Measurements from ENCODE around the gene NME8.

NME8 gene

GRCh38 chr7:37920305-37920848 lies 72.0 kb downstream of the NME8 start, which contains the start of gene EPDR1:
TSS of gene EPDR1 (plus strand) at chr7:37920640. CDS start at chr7:37920940, 300 bp downstream.
- H3K27ac ChIP-seq (ENCODE audit: low read length) = no peak within 1 kb of the TSS
- peaks cover 0 to under 1% of the 10 kb centered on the region in 2 donors for H3K9me3 ChIP-seq (ENCODE audit: control insufficient read depth in 2 of 2, low read length in 2 of 2)
- peaks cover 21 to 22% of the 10 kb centered on the region in 2 donors for H3K27me3 ChIP-seq (ENCODE audit: control insufficient read depth in 1 of 2, insufficient read depth in 2 of 2, low read length in 2 of 2)
- no peaks in the 10 kb centered on the region for H3K36me3 ChIP-seq (ENCODE audit: control insufficient read depth in 2 of 2, insufficient read depth in 2 of 2, low read length in 2 of 2)
- peak within 1 kb of the TSS in 1 of 2 donors; percentile 41 for H3K9ac ChIP-seq (ENCODE audit: low read length in 2 of 2)
- peaks cover 19% of the 10 kb centered on the region for H3K4me1 ChIP-seq (ENCODE audit: control insufficient read depth, insufficient read depth, low read length)
- H3K4me3 ChIP-seq (ENCODE audit: low read length in 2 of 2) = peak within 1 kb of the TSS; percentile 62 to 72

DNA sequence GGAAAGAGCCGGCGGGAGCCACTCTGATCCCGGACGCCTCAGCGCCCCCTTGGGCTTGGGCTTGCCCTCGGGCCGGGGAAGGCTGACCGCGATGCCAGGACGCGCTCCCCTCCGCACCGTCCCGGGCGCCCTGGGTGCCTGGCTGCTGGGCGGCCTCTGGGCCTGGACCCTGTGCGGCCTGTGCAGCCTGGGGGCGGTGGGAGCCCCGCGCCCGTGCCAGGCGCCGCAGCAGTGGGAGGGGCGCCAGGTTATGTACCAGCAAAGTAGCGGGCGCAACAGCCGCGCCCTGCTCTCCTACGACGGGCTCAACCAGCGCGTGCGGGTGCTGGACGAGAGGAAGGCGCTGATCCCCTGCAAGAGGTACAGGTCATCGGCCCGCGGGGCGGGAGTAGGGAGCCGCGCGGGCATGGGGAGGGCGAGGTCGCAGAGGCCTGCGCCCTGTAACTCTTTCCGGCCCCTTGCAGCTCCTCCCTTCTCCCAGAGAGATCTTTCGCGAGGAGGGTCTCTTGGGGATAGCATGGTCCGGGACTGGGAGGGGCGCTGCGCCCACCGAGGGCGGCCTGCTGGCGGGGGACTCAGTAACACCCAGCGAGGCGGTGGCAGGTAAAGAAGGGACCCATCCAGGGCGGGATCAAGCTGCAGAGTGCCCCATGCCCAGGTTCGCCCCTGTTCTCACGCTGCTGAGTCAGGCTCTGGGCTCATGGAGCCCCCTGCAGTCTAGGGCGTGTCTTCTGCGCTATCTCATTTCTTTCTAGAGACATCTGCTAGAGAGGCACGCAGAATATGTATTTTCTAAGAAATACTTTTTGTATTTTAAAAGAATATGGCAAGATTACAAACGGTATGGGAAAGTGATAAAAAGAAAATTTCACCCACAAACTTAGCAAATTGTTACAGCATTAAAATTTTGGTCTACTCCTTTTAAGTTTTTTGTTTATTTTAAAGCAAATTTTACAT lies 72.7 kb downstream of the NME8 start:
- Histone ChIP-seq H3K9ac (ENCODE audit: low read length in 2 of 2) (peak overlapping the region in 1 of 2 donors; percentile 41), H3K36me3 (ENCODE audit: control insufficient read depth in 2 of 2, insufficient read depth in 2 of 2, low read length in 2 of 2) (no peaks in the 10 kb centered on the region), H3K27me3 (ENCODE audit: control insufficient read depth in 1 of 2, insufficient read depth in 2 of 2, low read length in 2 of 2) (peaks cover 21% of the 10 kb centered on the region in 2 donors), H3K4me1 (ENCODE audit: control insufficient read depth, insufficient read depth, low read length) (peaks cover 16% of the 10 kb centered on the region), H3K9me3 (ENCODE audit: control insufficient read depth in 2 of 2, low read length in 2 of 2) (peaks cover 0 to 8% of the 10 kb centered on the region in 2 donors), H3K27ac (ENCODE audit: low read length) (no peak overlapping the region), H3K4me3 (ENCODE audit: low read length in 2 of 2) (peak overlapping the region; percentile 62 to 72)

GRCh38 chr7:37921876-37922275 lies 73.5 kb downstream of the NME8 start:
- Histone ChIP-seq H3K27me3 (ENCODE audit: control insufficient read depth in 1 of 2, insufficient read depth in 2 of 2, low read length in 2 of 2) (peaks cover 17 to 20% of the 10 kb centered on the region in 2 donors), H3K9me3 (ENCODE audit: control insufficient read depth in 2 of 2, low read length in 2 of 2) (peaks cover 0 to 8% of the 10 kb centered on the region in 2 donors), H3K4me1 (ENCODE audit: control insufficient read depth, insufficient read depth, low read length) (peaks cover 8% of the 10 kb centered on the region), H3K27ac (ENCODE audit: low read length) (no peak overlapping the region), H3K36me3 (ENCODE audit: control insufficient read depth in 2 of 2, insufficient read depth in 2 of 2, low read length in 2 of 2) (no peaks in the 10 kb centered on the region), H3K9ac (ENCODE audit: low read length in 2 of 2) (no peak overlapping the region), H3K4me3 (ENCODE audit: low read length in 2 of 2) (peak overlapping the region in 1 of 2 donors; percentile 72)

DNA sequence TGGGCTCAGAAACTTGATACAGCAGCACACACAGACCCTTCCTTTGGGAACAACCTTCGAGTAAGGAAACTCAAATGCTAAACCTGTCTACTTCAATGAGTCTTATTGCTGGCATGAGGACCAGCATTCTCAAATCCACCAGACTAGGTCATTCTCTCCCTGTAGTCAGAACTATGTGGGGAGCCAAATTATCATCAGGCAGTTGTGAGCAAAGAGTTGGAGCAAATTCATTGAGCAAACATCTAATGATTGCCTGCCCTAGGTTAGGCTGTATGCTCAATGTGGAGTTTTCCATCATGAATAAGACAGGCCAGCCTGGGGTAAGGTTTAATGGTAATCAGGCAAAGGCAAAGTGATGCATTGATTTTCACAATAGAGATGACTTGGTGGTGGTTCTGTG lies 75.6 kb downstream of the NME8 start:
- Histone ChIP-seq H3K27ac (ENCODE audit: low read length) (no peak overlapping the region), H3K36me3 (ENCODE audit: control insufficient read depth in 2 of 2, insufficient read depth in 2 of 2, low read length in 2 of 2) (no peaks in the 10 kb centered on the region), H3K9me3 (ENCODE audit: control insufficient read depth in 2 of 2, low read length in 2 of 2) (peaks cover 0 to 8% of the 10 kb centered on the region in 2 donors), H3K27me3 (ENCODE audit: control insufficient read depth in 1 of 2, insufficient read depth in 2 of 2, low read length in 2 of 2) (peaks cover 12 to 17% of the 10 kb centered on the region in 2 donors), H3K4me1 (ENCODE audit: control insufficient read depth, insufficient read depth, low read length) (peaks cover 3% of the 10 kb centered on the region), H3K4me3 (ENCODE audit: low read length in 2 of 2) (no peak overlapping the region), H3K9ac (ENCODE audit: low read length in 2 of 2) (no peak overlapping the region)

DNA sequence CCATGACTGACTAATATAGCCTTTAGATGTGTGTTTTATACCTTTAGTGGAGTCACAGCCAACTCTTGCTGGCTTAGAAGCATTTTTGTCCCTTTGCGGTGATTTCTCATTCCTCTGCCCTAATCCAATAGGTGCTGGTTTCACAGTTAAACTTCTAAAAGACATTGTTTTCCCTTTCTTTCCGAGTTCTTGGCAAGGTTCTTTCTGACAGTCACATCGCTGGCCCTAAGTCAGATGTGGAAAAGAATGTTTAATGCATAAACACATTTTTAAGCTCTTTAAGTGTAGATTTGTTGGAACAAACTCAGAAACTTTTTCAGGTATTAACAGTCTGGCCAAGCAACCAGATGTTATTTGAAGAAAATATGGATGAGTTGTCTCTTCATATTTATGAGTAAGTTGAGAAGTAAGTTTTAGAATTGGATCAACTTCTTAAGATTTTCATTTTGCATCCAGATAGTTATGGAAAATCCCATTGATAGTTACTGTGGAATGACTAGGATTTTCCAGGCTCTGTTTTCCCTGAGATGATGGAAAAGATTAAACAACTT lies 76.2 kb downstream of the NME8 start:
- no peak overlapping the region for H3K4me3 ChIP-seq (ENCODE audit: low read length in 2 of 2)
- H3K9ac ChIP-seq (ENCODE audit: low read length in 2 of 2) = no peak overlapping the region
- peaks cover 0 to 8% of the 10 kb centered on the region in 2 donors for H3K9me3 ChIP-seq (ENCODE audit: control insufficient read depth in 2 of 2, low read length in 2 of 2)
- no peaks in the 10 kb centered on the region for H3K36me3 ChIP-seq (ENCODE audit: control insufficient read depth in 2 of 2, insufficient read depth in 2 of 2, low read length in 2 of 2)
- peaks cover 9 to 15% of the 10 kb centered on the region in 2 donors for H3K27me3 ChIP-seq (ENCODE audit: control insufficient read depth in 1 of 2, insufficient read depth in 2 of 2, low read length in 2 of 2)
- peaks cover 3% of the 10 kb centered on the region for H3K4me1 ChIP-seq (ENCODE audit: control insufficient read depth, insufficient read depth, low read length)
- no peak overlapping the region for H3K27ac ChIP-seq (ENCODE audit: low read length)

GRCh38 chr7:37925620-37926019 lies 77.2 kb downstream of the NME8 start:
- H3K9me3 ChIP-seq (ENCODE audit: control insufficient read depth in 2 of 2, low read length in 2 of 2) = peaks cover 0 to 8% of the 10 kb centered on the region in 2 donors
- H3K4me1 ChIP-seq (ENCODE audit: control insufficient read depth, insufficient read depth, low read length) = peaks cover 3% of the 10 kb centered on the region
- H3K27ac ChIP-seq (ENCODE audit: low read length) = no peak overlapping the region
- no peaks in the 10 kb centered on the region for H3K36me3 ChIP-seq (ENCODE audit: control insufficient read depth in 2 of 2, insufficient read depth in 2 of 2, low read length in 2 of 2)
- H3K4me3 ChIP-seq (ENCODE audit: low read length in 2 of 2) = no peak overlapping the region
- H3K9ac ChIP-seq (ENCODE audit: low read length in 2 of 2) = no peak overlapping the region
- H3K27me3 ChIP-seq (ENCODE audit: control insufficient read depth in 1 of 2, insufficient read depth in 2 of 2, low read length in 2 of 2) = peaks cover 6 to 11% of the 10 kb centered on the region in 2 donors

- Histone ChIP-seq H3K27ac (ENCODE audit: low read length) (no peak overlapping the region), H3K4me3 (ENCODE audit: low read length in 2 of 2) (no peak overlapping the region), H3K27me3 (ENCODE audit: control insufficient read depth in 1 of 2, insufficient read depth in 2 of 2, low read length in 2 of 2) (peaks cover under 1 to 3% of the 10 kb centered on the region in 2 donors), H3K36me3 (ENCODE audit: control insufficient read depth in 2 of 2, insufficient read depth in 2 of 2, low read length in 2 of 2) (no peaks in the 10 kb centered on the region), H3K9me3 (ENCODE audit: control insufficient read depth in 2 of 2, low read length in 2 of 2) (peaks cover 0 to 8% of the 10 kb centered on the region in 2 donors), H3K4me1 (ENCODE audit: control insufficient read depth, insufficient read depth, low read length) (no peaks in the 10 kb centered on the region), H3K9ac (ENCODE audit: low read length in 2 of 2) (no peak overlapping the region)
Measured at GRCh38 chr7:37927773-37928444, 79.5 kb downstream of the NME8 start.

DNA sequence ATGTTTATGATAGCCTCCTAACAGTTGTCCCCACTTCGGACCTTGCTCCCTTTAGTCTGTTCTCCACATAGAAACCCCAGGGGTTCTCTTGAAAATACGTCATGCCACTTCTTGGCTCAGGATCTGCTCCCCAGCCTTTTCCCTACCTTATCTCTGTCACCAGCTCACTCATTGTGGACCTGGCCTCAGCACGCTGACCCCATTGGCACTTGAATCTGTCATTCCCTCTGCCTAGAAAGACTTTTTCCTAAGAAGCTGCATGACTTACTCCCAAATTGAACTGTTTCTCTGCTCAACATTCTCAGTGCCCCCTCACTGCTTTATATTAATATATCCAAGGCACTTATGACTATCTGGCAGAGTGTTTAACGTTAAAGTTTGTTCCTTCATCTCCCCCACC lies 80.5 kb downstream of the NME8 start:
- Histone ChIP-seq H3K27me3 (ENCODE audit: control insufficient read depth in 1 of 2, insufficient read depth in 2 of 2, low read length in 2 of 2) (peaks cover 0 to 3% of the 10 kb centered on the region in 2 donors), H3K9ac (ENCODE audit: low read length in 2 of 2) (no peak overlapping the region), H3K27ac (ENCODE audit: low read length) (no peak overlapping the region), H3K9me3 (ENCODE audit: control insufficient read depth in 2 of 2, low read length in 2 of 2) (peaks cover 0 to 8% of the 10 kb centered on the region in 2 donors), H3K4me3 (ENCODE audit: low read length in 2 of 2) (no peak overlapping the region), H3K4me1 (ENCODE audit: control insufficient read depth, insufficient read depth, low read length) (no peaks in the 10 kb centered on the region), H3K36me3 (ENCODE audit: control insufficient read depth in 2 of 2, insufficient read depth in 2 of 2, low read length in 2 of 2) (no peaks in the 10 kb centered on the region)

GRCh38 chr7:37930226-37930948 lies 82.0 kb downstream of the NME8 start:
- Histone ChIP-seq H3K36me3 (ENCODE audit: control insufficient read depth in 2 of 2, insufficient read depth in 2 of 2, low read length in 2 of 2) (no peaks in the 10 kb centered on the region), H3K4me1 (ENCODE audit: control insufficient read depth, insufficient read depth, low read length) (no peaks in the 10 kb centered on the region), H3K9me3 (ENCODE audit: control insufficient read depth in 2 of 2, low read length in 2 of 2) (peaks cover 0 to 7% of the 10 kb centered on the region in 2 donors), H3K9ac (ENCODE audit: low read length in 2 of 2) (no peak overlapping the region), H3K4me3 (ENCODE audit: low read length in 2 of 2) (no peak overlapping the region), H3K27ac (ENCODE audit: low read length) (no peak overlapping the region), H3K27me3 (ENCODE audit: control insufficient read depth in 1 of 2, insufficient read depth in 2 of 2, low read length in 2 of 2) (no peaks in the 10 kb centered on the region)

DNA sequence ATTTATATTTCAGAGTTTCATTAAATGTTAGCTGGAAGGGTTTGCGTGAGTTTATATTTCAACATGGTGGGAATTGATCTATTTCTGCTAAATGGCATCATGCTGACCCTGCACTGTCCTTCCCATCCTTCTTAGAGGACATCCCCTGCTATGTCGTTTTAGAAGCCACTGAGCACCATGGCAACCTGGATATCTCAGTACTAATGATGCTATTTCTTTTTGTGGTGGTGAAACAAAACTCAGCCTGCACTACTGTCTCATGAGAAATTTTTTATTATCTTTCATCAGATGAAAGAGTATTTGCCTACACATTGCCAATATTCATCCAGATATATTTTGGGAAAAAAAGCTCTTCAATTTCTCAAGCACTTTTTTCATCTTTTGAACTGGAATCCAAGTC lies 84.1 kb downstream of the NME8 start:
- Histone ChIP-seq H3K27me3 (ENCODE audit: control insufficient read depth in 1 of 2, insufficient read depth in 2 of 2, low read length in 2 of 2) (no peaks in the 10 kb centered on the region), H3K9ac (ENCODE audit: low read length in 2 of 2) (no peak overlapping the region), H3K9me3 (ENCODE audit: control insufficient read depth in 2 of 2, low read length in 2 of 2) (no peaks in the 10 kb centered on the region), H3K4me3 (ENCODE audit: low read length in 2 of 2) (no peak overlapping the region), H3K36me3 (ENCODE audit: control insufficient read depth in 2 of 2, insufficient read depth in 2 of 2, low read length in 2 of 2) (no peaks in the 10 kb centered on the region), H3K27ac (ENCODE audit: low read length) (no peak overlapping the region), H3K4me1 (ENCODE audit: control insufficient read depth, insufficient read depth, low read length) (no peaks in the 10 kb centered on the region)

Data from stomach smooth muscle (tissue), 2 donors.